ENCODE data around the gene PROS1. TPM values are rescaled to one million over a fixed set of nuclear protein-coding genes. Genes with fewer than 3 reads are reported as not detected.
"Not testable (repeated sequence)": the region's sequence is repeated elsewhere in the genome, so short reads cannot be mapped to it uniquely, and the experiment has no call there.

Gene PROS1
- total RNA-seq, 1 experiment from 2014 or later: 1.7 TPM

GRCh38 chr3:93873412-93873811 is 100.3 kb downstream of the PROS1 start:
- peaks cover 66% of the 10 kb centered on the region for H3K36me3 Mint-ChIP-seq
- H3K4me1 Mint-ChIP-seq; CTCF ChIA-PET; H3K27ac Mint-ChIP-seq; POLR2A ChIA-PET; H3K4me3 Mint-ChIP-seq; ATAC-seq; DNase-seq (ENCODE audit: low spot score); H3K27me3 Mint-ChIP-seq (ENCODE audit: low read depth): not testable (repeated sequence)
- peaks cover 82% of the 10 kb centered on the region for H3K9me3 Mint-ChIP-seq

- Mint-ChIP-seq H3K4me1 (no peaks in the 10 kb centered on the region), H3K27me3 (ENCODE audit: low read depth) (peaks cover 10% of the 10 kb centered on the region), H3K4me3 (no peak overlapping the region), H3K27ac (no peak overlapping the region), H3K36me3 (peaks cover 69% of the 10 kb centered on the region), H3K9me3 (peaks cover 78% of the 10 kb centered on the region)
- DNase-seq (ENCODE audit: low spot score) (no peak), ATAC-seq (no peak)
- ChIA-PET CTCF (no interaction called here), POLR2A (no interaction called here)
- TF ChIP-seq SOX15 (CRISPR knock-in tag; IDR thresholded peaks at IDR 0.05): no peak
- TF ChIP-seq ZNF317 (CRISPR knock-in tag; IDR thresholded peaks at IDR 0.05; ENCODE audit: borderline replicate concordance, low read depth): no peak
- no peak for TF ChIP-seq AR (CRISPR knock-in tag; IDR thresholded peaks at IDR 0.05)
- TF ChIP-seq, protein P1, sequence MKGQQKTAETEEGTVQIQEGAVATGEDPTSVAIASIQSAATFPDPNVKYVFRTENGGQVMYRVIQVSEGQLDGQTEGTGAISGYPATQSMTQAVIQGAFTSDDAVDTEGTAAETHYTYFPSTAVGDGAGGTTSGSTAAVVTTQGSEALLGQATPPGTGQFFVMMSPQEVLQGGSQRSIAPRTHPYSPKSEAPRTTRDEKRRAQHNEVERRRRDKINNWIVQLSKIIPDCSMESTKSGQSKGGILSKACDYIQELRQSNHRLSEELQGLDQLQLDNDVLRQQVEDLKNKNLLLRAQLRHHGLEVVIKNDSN (CRISPR knock-in tag; IDR thresholded peaks at IDR 0.05): no peak
- TF ChIP-seq TP53 (CRISPR knock-in tag; IDR thresholded peaks at IDR 0.05): no peak
- TF ChIP-seq IRF1 (CRISPR knock-in tag; IDR thresholded peaks at IDR 0.05): no peak
- TF ChIP-seq NR2C2 (CRISPR knock-in tag; IDR thresholded peaks at IDR 0.05): no peak
- TF ChIP-seq TCF7 (CRISPR knock-in tag; IDR thresholded peaks at IDR 0.05; ENCODE audit: low read depth): no peak
- TF ChIP-seq E2F5 (CRISPR knock-in tag; IDR thresholded peaks at IDR 0.05): no peak
- no peak for TF ChIP-seq FOXK1 (CRISPR knock-in tag; IDR thresholded peaks at IDR 0.05)
- no peak for TF ChIP-seq SMAD4 (CRISPR knock-in tag; IDR thresholded peaks at IDR 0.05)
- TF ChIP-seq AFF4 (CRISPR knock-in tag; IDR thresholded peaks at IDR 0.05; ENCODE audit: borderline replicate concordance): no peak
Measured at GRCh38 chr3:93867425-93867824, 106.3 kb downstream of the PROS1 start.

DNA sequence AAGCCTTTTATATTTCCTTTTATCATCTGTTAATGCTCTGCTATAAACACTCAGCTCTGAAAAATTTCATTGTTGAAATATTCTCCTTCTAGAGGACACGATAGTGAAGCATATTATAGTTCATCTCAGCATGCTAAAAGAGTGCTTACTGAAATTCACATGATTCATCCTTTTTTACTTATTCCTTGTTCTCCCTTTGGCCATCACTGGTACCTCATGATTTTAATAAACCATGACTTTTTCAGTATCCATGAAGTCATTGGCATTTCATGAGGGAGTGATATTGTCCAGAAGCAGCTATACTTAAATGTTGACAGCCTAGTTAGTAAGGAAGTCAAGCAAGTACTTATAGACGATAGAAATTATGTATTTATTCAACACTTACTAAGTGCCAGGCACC is 112.7 kb downstream of the PROS1 start:
- Mint-ChIP-seq H3K27ac (no peak overlapping the region), H3K36me3 (peaks cover 58% of the 10 kb centered on the region), H3K4me3 (no peak overlapping the region), H3K4me1 (no peaks in the 10 kb centered on the region), H3K27me3 (ENCODE audit: low read depth) (peaks cover 9% of the 10 kb centered on the region), H3K9me3 (peaks cover 81% of the 10 kb centered on the region)
- ChIA-PET CTCF (no interaction called here), POLR2A (no interaction called here)
- no peak for DNase-seq (ENCODE audit: low spot score)
- ATAC-seq: no peak
- no peak for TF ChIP-seq TP53 (CRISPR knock-in tag; IDR thresholded peaks at IDR 0.05)
- no peak for TF ChIP-seq ZNF121 (CRISPR knock-in tag; IDR thresholded peaks at IDR 0.05)
- TF ChIP-seq ZNF423 (CRISPR knock-in tag; IDR thresholded peaks at IDR 0.05): no peak
- no peak for TF ChIP-seq ZNF416 (CRISPR knock-in tag; IDR thresholded peaks at IDR 0.05)
- TF ChIP-seq TEAD4 (CRISPR knock-in tag; IDR thresholded peaks at IDR 0.05): no peak
- TF ChIP-seq, protein P1 (CRISPR knock-in tag; IDR thresholded peaks at IDR 0.05): no peak
- TF ChIP-seq, protein P2, sequence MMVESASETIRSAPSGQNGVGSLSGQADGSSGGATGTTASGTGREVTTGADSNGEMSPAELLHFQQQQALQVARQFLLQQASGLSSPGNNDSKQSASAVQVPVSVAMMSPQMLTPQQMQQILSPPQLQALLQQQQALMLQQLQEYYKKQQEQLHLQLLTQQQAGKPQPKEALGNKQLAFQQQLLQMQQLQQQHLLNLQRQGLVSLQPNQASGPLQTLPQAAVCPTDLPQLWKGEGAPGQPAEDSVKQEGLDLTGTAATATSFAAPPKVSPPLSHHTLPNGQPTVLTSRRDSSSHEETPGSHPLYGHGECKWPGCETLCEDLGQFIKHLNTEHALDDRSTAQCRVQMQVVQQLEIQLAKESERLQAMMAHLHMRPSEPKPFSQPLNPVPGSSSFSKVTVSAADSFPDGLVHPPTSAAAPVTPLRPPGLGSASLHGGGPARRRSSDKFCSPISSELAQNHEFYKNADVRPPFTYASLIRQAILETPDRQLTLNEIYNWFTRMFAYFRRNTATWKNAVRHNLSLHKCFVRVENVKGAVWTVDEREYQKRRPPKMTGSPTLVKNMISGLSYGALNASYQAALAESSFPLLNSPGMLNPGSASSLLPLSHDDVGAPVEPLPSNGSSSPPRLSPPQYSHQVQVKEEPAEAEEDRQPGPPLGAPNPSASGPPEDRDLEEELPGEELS (CRISPR knock-in tag; IDR thresholded peaks at IDR 0.05): no peak
- no peak for TF ChIP-seq OVOL2 (CRISPR knock-in tag; IDR thresholded peaks at IDR 0.05; ENCODE audit: borderline replicate concordance)
- no peak for TF ChIP-seq NFE2L1 (CRISPR knock-in tag; IDR thresholded peaks at IDR 0.05)
- TF ChIP-seq, protein P3, sequence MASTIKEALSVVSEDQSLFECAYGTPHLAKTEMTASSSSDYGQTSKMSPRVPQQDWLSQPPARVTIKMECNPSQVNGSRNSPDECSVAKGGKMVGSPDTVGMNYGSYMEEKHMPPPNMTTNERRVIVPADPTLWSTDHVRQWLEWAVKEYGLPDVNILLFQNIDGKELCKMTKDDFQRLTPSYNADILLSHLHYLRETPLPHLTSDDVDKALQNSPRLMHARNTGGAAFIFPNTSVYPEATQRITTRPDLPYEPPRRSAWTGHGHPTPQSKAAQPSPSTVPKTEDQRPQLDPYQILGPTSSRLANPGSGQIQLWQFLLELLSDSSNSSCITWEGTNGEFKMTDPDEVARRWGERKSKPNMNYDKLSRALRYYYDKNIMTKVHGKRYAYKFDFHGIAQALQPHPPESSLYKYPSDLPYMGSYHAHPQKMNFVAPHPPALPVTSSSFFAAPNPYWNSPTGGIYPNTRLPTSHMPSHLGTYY (CRISPR knock-in tag; IDR thresholded peaks at IDR 0.05): no peak
- no peak for TF ChIP-seq JAZF1 (CRISPR knock-in tag; IDR thresholded peaks at IDR 0.05)
